ENCODE measurements around the gene KRTAP5-9.
"Not testable (repeated sequence)": the region's sequence is repeated elsewhere in the genome, so short reads cannot be mapped to it uniquely, and the experiment has no call there.

KRTAP5-9 gene

DNA sequence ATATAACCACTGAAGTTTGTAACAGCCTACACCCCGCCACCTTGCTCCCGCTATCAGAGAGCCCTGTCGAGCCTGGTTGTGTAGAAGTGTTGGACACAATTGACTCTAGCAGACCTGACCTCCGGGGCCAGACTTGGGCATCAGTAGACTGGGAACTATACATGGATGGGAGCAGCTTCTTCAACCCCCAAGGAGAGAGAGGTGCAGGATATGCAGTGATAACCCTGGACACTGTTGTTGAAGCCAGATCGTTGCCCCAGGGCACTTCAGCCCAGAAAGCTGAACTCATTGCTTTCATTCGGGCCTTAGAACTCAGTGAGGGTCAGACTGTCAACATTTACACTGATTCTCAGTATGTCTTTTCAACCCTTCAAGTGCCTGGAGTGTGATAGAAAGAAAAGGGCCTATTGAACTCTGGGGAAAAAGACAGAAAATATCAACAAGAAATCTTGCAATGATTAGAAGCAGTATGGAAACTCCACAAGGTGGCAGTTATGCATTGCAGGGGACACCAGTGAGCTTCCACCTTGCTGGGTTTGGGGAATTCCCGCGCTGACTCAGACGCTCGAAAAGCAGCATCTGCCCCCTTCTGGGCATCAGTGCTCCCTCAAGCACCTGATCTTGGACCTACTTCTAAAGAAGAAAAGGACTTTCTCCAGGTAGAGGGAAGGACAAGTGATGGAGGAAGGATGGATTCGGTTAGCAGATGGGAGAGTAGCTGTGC, 40.8 kb downstream of the KRTAP5-9 start:
- DNase-seq = not testable (repeated sequence)

- not testable (repeated sequence) for DNase-seq
These were observed 41.3 kb downstream of the KRTAP5-9 start for GRCh38 chr11:71589546-71589920.

Measured in CD4-positive, alpha-beta T cell treated with Interleukin-10 for 1 hour (primary cell).